Ishikawa (cell line): Measurements from ENCODE around the gene ADPGK.

ENCODE experiments used
- CEBPB ChIP-seq: IDR thresholded peaks from 2 replicates; pipeline ENCODE4 v1.6.1; 2012
- CREB1 ChIP-seq: IDR thresholded peaks from 2 replicates; pipeline ENCODE4 v1.6.1; 2012; ENCODE audit warnings: low read depth
- EGR1 ChIP-seq: IDR thresholded peaks from 2 replicates; pipeline ENCODE4 v1.6.1; 2012
- EP300 ChIP-seq: IDR thresholded peaks from 2 replicates; pipeline ENCODE4 v1.6.1; 2012; ENCODE audit warnings: borderline replicate concordance
- FOXM1 ChIP-seq: IDR thresholded peaks from 2 replicates; pipeline ENCODE4 v1.6.1; 2012; ENCODE audit warnings: low read depth, borderline replicate concordance
- NFIC ChIP-seq: IDR thresholded peaks from 2 replicates; pipeline ENCODE4 v1.6.1; 2012
- RAD21 ChIP-seq: IDR thresholded peaks from 2 replicates; pipeline ENCODE4 v1.6.1; 2012; ENCODE audit warnings: low read depth
- TAF1 ChIP-seq: IDR thresholded peaks from 2 replicates; pipeline ENCODE4 v1.6.1; 2012; ENCODE audit warnings: low read depth, mild to moderate bottlenecking
- TCF12 ChIP-seq: IDR thresholded peaks from 2 replicates; pipeline ENCODE4 v1.6.1; 2012; ENCODE audit warnings: low read depth
- TEAD4 ChIP-seq: IDR thresholded peaks from 2 replicates; pipeline ENCODE4 v1.6.1; 2012
- YY1 ChIP-seq: IDR thresholded peaks from 2 replicates; pipeline ENCODE4 v1.6.1; 2012; ENCODE audit warnings: low read depth
- ZBTB7A ChIP-seq: IDR thresholded peaks from 2 replicates; pipeline ENCODE4 v1.6.1; 2012; ENCODE audit warnings: low read depth

DNA sequence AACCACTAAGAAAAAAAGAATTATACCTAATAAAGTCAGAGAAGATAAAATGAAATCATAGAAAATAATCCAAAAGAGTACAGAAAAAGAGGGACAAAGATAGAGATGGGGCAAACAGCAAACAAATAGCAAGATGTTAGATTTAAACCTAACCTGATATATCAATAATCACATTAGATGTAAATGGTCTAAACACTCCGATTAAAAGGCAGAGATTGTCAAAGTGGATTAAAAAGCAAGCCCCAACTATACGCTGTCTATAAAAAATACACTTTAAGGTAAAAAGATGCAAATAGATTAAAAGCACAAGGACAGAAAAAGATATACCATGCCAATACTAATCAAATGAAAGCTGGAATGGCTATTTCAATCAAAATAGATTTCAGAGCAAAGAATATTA, 16.8 kb downstream of the ADPGK start:
- TF ChIP-seq EGR1 = no peak
- no peak for TF ChIP-seq RAD21
- TF ChIP-seq YY1 = no peak
- no peak for TF ChIP-seq CEBPB
- no peak for TF ChIP-seq CREB1
- TF ChIP-seq EP300 = no peak
- no peak for TF ChIP-seq ZBTB7A
- no peak for TF ChIP-seq TEAD4
- no peak for TF ChIP-seq TAF1
- no peak for TF ChIP-seq NFIC
- no peak for TF ChIP-seq FOXM1
- TF ChIP-seq TCF12 = no peak
